Lower lobe of right lung (tissue), 2 donors: ENCODE results near the gene MRGPRX2. TPM values are rescaled to one million over a fixed set of nuclear protein-coding genes. Genes with fewer than 3 reads are reported as not detected.

Experiments used
- ATAC-seq, 2 donors: fragments of 200-7000 bp; cut with Tn5 transposase; one replicate each; pipeline ENCODE4 v1.9.1; 2020 to 2022; ENCODE audit warnings: mild to moderate bottlenecking in 2 of 2, moderate library complexity in 2 of 2
- DNase-seq: peaks from one replicate; pipeline ENCODE4 v3.0.0-alpha.2; 2020
- H3K27ac ChIP-seq: fragments of 200-600 bp; one replicate; pipeline ENCODE4 v1.8.0; 2022
- H3K27me3 ChIP-seq: fragments of 200-600 bp; one replicate; pipeline ENCODE4 v1.8.0; 2022; ENCODE audit warnings: low read depth
- H3K36me3 ChIP-seq: fragments of 200-600 bp; one replicate; pipeline ENCODE4 v1.8.0; 2022; ENCODE audit warnings: mild to moderate bottlenecking
- H3K4me1 ChIP-seq: fragments of 200-600 bp; one replicate; pipeline ENCODE4 v1.8.0; 2022
- H3K4me3 ChIP-seq: fragments of 200-600 bp; one replicate; pipeline ENCODE4 v1.8.0; 2022; ENCODE audit warnings: mild to moderate bottlenecking
- H3K9me3 ChIP-seq: fragments of 200-600 bp; one replicate; pipeline ENCODE4 v1.8.0; 2022
- intact Hi-C: fragments of 100-400 bp; cut with DNase I; formaldehyde crosslinking; loops from one replicate; pipeline ENCODE4 v1.11.0; 2022
- total RNA-seq: library from RNA; stranded (reverse); fragmentation: NEBNext Ultra II Directional; extraction: Animal tissue kit (Norgen Biotek cat#: 25700); gene quantifications from one replicate; pipeline ENCODE4 v1.2.1, GENCODE V29; 2021
- TF ChIP-seq, protein P1 (sequence below): fragments of 200-600 bp; IDR thresholded peaks from one replicate; pipeline ENCODE4 v1.8.0; 2022; ENCODE audit warnings: antibody characterized with exemption, mild to moderate bottlenecking
- donor health status: DM: no; HTN: yes; CAD: no; lungs with severe emphysema.

MRGPRX2 gene
- total RNA-seq, 1 donor from 2014 or later = not detected

DNA sequence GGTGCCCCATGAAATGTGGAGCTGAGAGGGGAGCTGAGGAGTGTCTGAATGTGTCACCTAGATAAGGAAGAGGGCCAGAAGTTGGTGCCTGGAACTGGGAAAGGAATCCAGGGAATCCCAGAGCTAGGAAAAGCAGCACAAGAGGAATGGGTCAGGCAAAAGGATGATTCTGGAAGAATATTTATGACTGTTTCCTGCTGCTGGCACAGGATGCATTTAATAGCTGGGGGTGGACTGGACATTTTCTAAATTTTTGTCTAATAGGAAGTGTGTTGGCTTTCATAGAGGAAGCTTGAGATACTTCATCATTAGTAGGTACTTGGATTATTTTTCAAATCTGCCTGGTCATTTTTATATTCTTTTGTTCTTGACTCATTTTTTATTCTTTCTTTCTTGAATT lies 17.4 kb upstream of the MRGPRX2 start:
- intact Hi-C loops = loop anchor here (10.0 kb wide), 1 partner anchor 477 kb away; no protein-coding TSS in a partner anchor
- Histone ChIP-seq H3K9me3 (no peaks in the 10 kb centered on the region), H3K27ac (no peak overlapping the region), H3K27me3 (no peaks in the 10 kb centered on the region), H3K4me1 (peaks cover 4% of the 10 kb centered on the region), H3K36me3 (no peaks in the 10 kb centered on the region), H3K4me3 (no peak overlapping the region)
- TF ChIP-seq, protein P1, sequence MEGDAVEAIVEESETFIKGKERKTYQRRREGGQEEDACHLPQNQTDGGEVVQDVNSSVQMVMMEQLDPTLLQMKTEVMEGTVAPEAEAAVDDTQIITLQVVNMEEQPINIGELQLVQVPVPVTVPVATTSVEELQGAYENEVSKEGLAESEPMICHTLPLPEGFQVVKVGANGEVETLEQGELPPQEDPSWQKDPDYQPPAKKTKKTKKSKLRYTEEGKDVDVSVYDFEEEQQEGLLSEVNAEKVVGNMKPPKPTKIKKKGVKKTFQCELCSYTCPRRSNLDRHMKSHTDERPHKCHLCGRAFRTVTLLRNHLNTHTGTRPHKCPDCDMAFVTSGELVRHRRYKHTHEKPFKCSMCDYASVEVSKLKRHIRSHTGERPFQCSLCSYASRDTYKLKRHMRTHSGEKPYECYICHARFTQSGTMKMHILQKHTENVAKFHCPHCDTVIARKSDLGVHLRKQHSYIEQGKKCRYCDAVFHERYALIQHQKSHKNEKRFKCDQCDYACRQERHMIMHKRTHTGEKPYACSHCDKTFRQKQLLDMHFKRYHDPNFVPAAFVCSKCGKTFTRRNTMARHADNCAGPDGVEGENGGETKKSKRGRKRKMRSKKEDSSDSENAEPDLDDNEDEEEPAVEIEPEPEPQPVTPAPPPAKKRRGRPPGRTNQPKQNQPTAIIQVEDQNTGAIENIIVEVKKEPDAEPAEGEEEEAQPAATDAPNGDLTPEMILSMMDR = no peak
- ATAC-seq (no peak), DNase-seq (no peak)

DNA sequence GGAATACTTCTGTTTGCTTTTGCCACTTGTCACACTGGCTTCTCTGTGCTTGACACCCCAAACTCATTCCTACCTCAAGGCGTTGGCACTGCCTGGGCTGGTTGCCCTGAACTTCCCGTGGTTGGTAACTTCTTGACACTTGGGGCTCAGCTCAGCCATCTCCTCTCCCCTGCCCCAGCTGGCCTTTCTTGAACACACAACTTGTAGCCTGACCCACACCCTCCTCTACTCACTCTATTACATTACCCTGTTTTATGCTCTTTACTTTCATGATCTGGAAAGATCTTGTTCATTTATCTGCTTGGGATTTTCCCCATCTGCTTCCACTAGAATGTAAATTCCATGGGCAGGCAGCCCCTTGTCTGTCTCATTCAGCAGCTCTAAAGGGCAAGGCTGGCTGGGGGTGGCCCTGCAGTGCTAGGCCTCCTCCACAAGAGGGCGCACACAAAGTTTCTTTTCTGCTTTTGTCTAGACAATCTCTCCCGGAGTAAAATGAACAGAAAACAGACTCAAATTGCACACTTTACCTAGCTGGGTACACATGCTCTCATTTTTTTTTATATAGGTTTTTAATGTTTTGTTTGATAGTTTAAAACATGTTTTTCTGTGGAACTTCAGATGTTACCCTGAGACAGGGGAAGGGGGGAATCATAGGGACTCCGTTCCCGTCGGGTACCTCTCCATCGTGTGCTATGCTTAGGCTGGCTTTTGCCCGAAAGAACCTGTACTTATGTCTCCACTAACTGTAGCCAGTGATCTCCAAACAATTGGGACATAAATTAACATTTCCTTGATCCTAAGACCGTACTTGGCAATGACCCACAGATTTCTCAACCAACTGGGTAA lies 16.4 kb upstream of the MRGPRX2 start:
- no peaks in the 10 kb centered on the region for H3K9me3 ChIP-seq
- DNase-seq = peak; percentile 62
- H3K4me1 ChIP-seq = peaks cover 4% of the 10 kb centered on the region
- no peaks in the 10 kb centered on the region for H3K36me3 ChIP-seq
- peak overlapping the region; percentile 22 for H3K4me3 ChIP-seq
- TF ChIP-seq, protein P1 = peak; percentile 99
- intact Hi-C loops = loop anchor here (10.0 kb wide), 1 partner anchor 478 kb away; no protein-coding TSS in a partner anchor
- no peaks in the 10 kb centered on the region for H3K27me3 ChIP-seq
- peak; percentile 77 to 79 for ATAC-seq
- no peak overlapping the region for H3K27ac ChIP-seq

DNA sequence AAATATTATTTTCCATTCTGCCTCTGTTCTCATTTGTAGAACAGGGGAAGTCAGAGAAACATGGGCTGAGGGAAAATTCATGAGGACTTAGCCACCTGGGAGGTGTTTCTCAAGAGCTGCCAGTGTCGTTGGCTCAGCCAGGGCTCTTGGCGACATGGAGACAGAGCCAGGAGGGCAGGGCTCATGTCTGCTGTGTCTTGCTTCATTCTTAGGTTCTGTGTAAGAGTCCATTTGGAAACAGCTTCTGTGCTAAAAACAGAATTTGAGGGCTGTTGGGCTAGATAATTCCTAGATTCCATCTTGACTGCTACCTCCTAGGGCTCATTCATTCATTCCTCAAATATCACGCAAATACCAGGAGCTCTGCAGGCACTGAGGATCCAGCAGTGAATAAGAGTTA lies 15.1 kb upstream of the MRGPRX2 start:
- Histone ChIP-seq H3K27me3 (peaks cover 4% of the 10 kb centered on the region), H3K4me3 (no peak overlapping the region), H3K27ac (no peak overlapping the region), H3K4me1 (peaks cover 4% of the 10 kb centered on the region), H3K36me3 (no peaks in the 10 kb centered on the region), H3K9me3 (no peaks in the 10 kb centered on the region)
- no peak for DNase-seq
- no peak for ATAC-seq
- intact Hi-C loops = loop anchor here (10.0 kb wide), 1 partner anchor 479 kb away; no protein-coding TSS in a partner anchor
- TF ChIP-seq, protein P1 = no peak

DNA sequence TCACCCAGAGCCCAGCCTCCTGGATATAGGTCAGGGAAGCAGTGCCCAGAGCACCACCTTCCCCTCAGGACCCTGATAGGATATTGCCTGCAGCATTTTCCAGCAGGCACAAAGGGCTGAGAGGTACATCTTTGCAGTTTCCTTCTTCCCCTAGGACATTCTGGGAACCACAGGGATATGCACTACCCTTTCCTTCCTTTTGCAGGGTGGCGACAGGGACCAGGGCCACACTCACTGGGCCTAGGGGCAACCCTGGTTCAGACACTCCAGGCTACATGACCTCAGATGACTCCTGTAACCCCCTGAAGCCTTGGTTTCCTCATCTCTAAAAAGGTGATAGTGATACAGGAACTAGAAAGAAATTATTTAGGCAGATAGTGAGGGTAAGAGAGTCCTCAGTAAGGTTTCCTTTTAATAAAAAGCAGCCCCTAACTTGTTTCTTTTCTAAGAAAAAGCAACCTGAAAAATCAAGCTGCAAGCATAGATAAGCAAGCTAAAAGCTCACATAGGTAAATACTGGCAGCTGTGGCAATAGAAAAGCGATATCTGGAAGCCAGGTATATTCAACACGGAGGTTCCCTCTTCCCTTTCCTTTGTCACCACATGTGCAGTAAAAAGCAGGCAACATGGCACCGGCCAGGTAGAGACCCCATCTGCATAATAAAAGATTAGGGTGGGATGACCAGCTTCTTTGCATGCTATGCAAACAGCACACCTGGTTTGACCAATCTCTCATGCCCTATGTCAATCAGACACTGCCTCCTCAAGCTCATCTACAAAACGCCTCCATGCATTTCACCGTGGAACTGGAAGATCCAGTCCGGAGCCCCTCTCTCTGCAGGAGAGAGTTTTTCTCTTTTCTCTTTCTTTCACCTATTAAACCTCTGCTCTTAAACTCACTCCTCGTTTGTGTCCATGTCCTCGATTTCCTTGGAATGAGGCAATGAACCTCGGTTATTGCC lies 13.2 kb upstream of the MRGPRX2 start:
- DNase-seq = no peak
- intact Hi-C loops = loop anchor here (10.0 kb wide), 1 partner anchor 481 kb away; no protein-coding TSS in a partner anchor
- Histone ChIP-seq H3K36me3 (no peaks in the 10 kb centered on the region), H3K9me3 (no peaks in the 10 kb centered on the region), H3K27me3 (peaks cover 4% of the 10 kb centered on the region), H3K27ac (no peak overlapping the region), H3K4me3 (no peak overlapping the region), H3K4me1 (no peaks in the 10 kb centered on the region)
- TF ChIP-seq, protein P1 = no peak
- no peak for ATAC-seq

DNA sequence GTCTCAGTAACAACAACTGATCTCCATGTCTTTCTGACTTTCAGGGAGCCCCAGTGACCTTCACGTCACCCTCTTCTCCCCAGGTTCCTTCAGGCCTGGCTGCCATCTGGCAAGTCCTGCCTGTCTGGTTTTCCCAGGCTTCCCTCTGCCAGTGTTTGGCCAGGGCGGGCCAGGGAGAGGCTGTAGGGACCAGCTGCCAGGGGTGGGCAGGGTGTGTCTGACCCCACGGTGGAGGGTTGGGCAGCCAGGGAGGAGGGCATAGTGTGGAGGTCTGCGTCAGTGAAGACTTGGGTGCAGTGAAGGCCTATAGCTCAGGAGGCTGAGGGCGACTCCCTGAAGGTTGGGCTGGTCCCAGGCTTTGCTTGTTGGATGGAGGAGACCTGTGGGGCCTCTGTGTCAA lies 11.9 kb upstream of the MRGPRX2 start:
- no peak overlapping the region for H3K4me3 ChIP-seq
- H3K9me3 ChIP-seq = no peaks in the 10 kb centered on the region
- H3K36me3 ChIP-seq = no peaks in the 10 kb centered on the region
- H3K27ac ChIP-seq = no peak overlapping the region
- intact Hi-C loops = loop anchor here (10.0 kb wide), 1 partner anchor 482 kb away; no protein-coding TSS in a partner anchor
- DNase-seq = peak; percentile 46
- no peak for ATAC-seq
- H3K4me1 ChIP-seq = no peaks in the 10 kb centered on the region
- TF ChIP-seq, protein P1 = no peak
- peaks cover 4% of the 10 kb centered on the region for H3K27me3 ChIP-seq
